Erythroblast (primary cell): ENCODE data around the gene ATP8A1.

ENCODE experiments used
- DNase-seq, 2 experiments: peaks; one replicate each; lab custom pipeline; 2025; lab: John Stamatoyannopoulos, UW
- GATA1 ChIP-seq: IDR thresholded peaks from 2 replicates; pipeline ENCODE4 v1.6.1; 2011; ENCODE audit warnings: low read depth, mild to moderate bottlenecking, control low read depth, low read length, moderate library complexity
- POLR2A ChIP-seq: IDR thresholded peaks from 2 replicates; pipeline ENCODE4 v1.6.1; 2011; ENCODE audit warnings: mild to moderate bottlenecking, low read length

The ATP8A1 gene

DNA sequence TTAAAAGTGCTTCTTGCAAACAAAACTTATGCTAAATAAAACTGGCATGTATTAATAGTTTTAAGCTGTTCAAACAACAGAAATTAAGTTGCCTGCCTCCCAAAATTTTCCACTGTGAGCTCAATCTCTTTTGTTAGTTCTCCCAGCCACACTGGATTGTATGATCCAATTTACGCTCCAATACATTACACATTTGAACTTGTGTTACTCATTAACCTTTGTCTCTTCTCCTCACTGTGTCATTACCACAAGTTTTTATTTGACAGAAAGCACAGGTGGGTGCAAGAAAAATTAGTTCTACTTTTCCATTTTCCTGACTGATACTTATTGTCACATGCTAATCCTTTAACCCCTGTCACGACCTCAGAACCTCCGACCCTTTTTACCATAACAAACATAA is 204.1 kb downstream of the ATP8A1 start:
- TF ChIP-seq POLR2A (no peak), GATA1 (no peak)
- DNase-seq = no peak

DNA sequence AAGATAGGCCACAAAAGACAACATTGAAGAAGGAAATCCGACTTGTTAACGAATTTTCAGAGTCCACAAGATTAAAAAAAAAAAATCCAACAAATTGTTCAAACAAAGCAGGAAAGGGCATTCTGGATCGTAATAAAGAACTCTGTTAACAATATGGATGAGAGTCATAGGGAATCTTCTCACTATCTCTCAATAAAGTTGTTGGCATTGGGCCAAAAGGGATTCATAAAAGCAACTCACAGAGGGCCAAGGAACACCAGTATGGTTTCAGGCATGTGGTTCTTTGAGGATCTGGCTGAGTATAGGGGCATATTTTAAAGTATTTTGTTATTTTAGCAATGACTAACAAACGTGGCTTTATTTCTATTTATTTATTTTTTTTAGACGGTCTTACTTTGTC is 210.1 kb downstream of the ATP8A1 start:
- no peak for DNase-seq

DNA sequence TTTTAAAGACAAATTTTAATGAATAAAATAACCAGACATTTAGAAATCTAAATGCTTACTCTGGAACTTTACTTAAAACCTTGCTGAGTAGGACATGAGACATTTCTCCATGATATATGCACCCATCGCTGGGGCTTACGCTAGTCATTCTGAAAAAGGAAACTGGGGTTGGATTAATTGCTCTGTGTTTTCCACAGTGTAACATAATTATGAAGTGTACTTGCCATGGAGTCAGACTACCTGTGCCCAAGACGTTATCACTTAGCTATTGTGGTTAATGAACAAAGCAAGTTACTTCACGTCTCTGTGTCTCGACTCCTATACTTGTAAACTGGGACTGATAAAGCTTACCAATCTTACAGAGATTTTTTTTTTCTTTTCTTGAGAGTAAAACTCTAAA is 211.9 kb downstream of the ATP8A1 start:
- TF ChIP-seq POLR2A (no peak), GATA1 (no peak)
- DNase-seq = no peak

More for the DNA sequence above, 210.1 kb downstream of the ATP8A1 start:
- TF ChIP-seq GATA1 (no peak), POLR2A (no peak)

DNA sequence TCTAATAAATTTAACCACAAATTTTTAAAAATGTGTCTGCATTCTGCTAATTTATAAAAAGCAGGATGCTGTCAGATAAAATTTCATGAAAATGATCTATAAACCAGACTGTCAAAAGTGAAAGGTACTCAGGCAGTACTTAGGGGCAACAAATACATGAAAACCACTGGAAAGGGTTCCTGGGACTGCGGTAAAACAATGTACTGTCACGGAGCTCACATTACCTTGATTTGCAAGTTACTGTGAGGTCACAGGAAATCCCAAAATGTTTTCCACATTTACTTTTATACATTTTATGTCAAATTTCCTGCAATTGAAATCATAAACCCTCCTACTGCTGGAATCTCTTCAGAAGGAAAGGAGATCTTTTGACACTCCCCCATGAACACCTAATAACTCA is 214.3 kb downstream of the ATP8A1 start:
- DNase-seq = no peak
- no peak for TF ChIP-seq GATA1
- TF ChIP-seq POLR2A = no peak

GRCh38 chr4:42440083-42440482 is 216.8 kb downstream of the ATP8A1 start:
- TF ChIP-seq POLR2A = no peak
- no peak for TF ChIP-seq GATA1
- no peak for DNase-seq

DNA sequence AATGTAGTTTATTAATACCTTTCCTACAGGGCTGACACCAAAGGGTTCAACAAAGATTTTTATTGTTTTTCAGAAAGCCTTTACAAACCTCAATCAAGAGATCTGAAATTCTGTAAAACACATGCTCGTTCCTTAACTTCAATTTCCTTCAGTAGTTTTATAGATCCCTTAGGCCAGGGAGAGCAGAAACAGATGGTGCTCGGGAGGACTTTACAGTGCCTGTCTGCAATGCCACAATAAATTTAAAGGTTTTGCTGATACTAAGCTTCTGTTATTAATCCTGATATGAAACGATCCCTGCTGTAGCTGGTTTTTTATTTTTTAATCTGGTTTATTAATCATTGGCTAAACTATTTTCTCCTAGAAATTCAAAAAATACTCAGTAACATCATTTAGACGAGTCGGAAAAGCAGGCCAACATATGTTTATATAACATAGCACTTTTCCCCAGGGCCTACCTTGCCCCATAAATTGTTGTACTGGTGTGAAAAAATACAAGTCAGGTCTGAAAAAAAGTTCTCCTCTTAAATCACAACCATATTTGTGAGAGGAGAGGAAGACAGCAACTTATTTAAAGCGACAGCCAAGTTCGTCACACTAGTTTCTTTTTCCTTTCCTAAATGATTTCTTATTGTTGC is 219.9 kb downstream of the ATP8A1 start:
- no peak for DNase-seq

DNA sequence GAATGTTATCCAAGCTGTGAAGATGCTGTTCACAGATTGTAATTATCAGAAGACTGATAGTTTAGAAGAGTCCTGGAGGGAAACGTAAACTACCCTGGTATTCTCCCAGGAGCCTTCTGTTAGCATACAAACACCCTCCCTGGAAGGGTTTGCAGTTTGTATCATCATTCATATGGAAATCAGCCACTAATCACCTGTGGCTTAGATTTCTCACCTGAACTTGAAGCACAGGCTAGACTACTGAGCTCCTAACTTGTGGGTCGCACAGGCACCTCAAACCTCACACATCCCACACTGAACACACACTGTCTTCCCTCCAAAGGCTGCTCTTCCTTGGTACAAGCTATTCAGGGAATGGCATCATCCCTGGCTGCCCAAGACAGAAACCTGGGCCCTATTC is 228.9 kb downstream of the ATP8A1 start:
- no peak for DNase-seq
- no peak for TF ChIP-seq POLR2A
- TF ChIP-seq GATA1 = no peak

More for the DNA sequence above, 219.9 kb downstream of the ATP8A1 start:
- TF ChIP-seq POLR2A (no peak), GATA1 (no peak)

DNA sequence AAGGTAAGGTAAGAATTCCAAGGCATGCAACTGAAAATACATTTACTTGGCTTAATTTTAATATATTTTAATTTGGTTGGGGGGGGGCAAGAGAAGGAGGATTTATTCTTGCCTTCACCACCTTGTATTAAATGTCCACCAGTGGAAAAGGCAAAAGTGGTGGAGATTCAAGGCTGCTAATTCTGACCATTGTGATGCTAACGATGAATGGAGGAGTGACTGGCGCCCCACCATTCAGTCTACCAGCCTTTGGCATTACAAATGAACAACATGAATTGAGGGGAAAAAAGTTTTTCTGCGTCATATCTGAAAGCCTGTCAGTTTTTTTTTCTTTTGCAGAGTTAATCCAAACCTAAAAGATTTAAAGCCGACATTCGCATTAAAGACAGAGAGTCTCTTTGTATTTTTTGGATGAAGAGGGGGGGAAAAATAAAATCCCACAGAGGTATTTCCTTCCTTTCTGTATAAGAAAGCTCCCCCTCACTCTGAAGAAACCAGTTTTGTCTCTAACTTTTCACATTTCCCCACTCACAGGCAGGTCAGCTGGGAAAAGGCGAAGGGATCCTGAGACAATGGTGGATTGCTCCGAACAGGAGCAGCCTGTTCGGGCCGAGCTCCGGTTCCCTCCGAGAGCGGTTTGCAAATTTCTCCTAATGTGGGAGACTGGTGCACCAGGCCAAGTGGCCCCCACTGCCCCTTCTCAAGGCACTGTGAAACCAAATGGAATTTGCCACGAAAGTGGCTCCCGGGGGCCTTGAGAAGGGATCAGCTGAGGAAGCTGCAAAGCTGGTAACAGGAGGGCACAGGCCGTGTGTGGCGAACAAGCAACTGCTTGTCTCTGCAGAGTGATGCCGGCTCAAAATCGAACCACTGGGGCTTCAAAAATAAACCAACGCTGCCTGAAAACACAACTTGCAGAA is 231.5 kb downstream of the ATP8A1 start:
- no peak for DNase-seq
- TF ChIP-seq POLR2A (no peak), GATA1 (no peak)

DNA sequence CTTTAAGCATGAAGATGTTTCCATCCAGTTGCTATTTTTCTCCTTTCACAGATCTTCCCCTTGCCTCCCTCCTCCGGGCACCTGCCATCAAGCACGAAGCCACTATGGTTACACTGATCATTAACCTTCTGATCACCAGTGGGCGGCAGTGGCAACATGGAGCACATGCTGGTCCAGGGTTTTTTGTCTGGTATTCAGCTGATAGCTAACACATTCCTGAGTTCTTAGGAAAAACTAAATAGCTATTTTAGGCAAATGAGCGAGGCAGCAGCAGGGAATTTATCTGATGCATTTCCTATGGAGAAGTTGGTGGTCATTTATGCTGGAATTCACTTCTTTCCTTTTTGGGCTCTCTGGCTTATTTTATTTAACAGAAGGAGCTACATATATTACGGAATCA is 236.8 kb downstream of the ATP8A1 start:
- DNase-seq = no peak
- TF ChIP-seq GATA1 (no peak), POLR2A (no peak)

- no peak for DNase-seq
- no peak for TF ChIP-seq POLR2A
- TF ChIP-seq GATA1 = no peak
Observed at GRCh38 chr4:42417550-42417949, 239.4 kb downstream of the ATP8A1 start.

GRCh38 chr4:42416017-42416416 is 240.9 kb downstream of the ATP8A1 start:
- no peak for TF ChIP-seq POLR2A
- TF ChIP-seq GATA1 = no peak
- DNase-seq = no peak

- no peak for TF ChIP-seq GATA1
- no peak for TF ChIP-seq POLR2A
Observed at GRCh38 chr4:42415281-42415680, 241.6 kb downstream of the ATP8A1 start.

DNA sequence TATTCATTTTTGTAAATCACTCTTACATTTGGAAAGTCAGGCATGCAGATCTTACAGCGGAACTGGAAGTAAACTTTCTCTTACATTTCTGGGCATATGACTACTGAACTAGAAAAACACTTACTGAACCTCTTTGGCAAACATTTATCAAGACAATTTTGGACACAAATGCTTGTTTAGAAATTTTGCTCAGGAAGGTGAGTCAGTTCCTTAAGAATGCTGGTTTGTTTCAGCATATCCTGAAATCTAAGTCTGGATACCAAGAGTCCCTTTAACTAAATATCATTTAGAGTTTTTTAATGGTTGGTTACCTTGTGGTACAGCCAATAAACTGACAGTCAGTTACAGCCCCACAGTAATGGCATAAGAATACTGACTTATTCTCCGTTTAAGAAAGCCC is 244.7 kb downstream of the ATP8A1 start:
- no peak for DNase-seq
- TF ChIP-seq POLR2A (no peak), GATA1 (no peak)

More at GRCh38 chr4:42415281-42415680, 241.6 kb downstream of the ATP8A1 start:
- no peak for DNase-seq

GRCh38 chr4:42411803-42412202 is 245.1 kb downstream of the ATP8A1 start:
- no peak for TF ChIP-seq GATA1
- TF ChIP-seq POLR2A = no peak
- no peak for DNase-seq
